GM13976 (cell line): ENCODE measurements around the gene KCNQ1.

Experiments
- DNase-seq: peaks from one replicate; pipeline ENCODE4 v3.0.0; 2012; ENCODE audit warnings: low spot score
- CTCF ChIP-seq: IDR thresholded peaks from 2 replicates; pipeline ENCODE4 v1.5.1; 2012; ENCODE audit warnings: borderline replicate concordance, mild to moderate bottlenecking; ENCODE audit not compliant: insufficient read depth; ENCODE audit errors: extremely low read depth, missing control alignments, control extremely low read depth
- in situ Hi-C: fragments of 300-500 bp; cut with MboI; formaldehyde crosslinking; loops from one replicate; pipeline ENCODE4 v1.12.0; 2022; ENCODE audit warnings: low sequenced_read_pairs, mixed read lengths, inconsistent platforms; ENCODE audit not compliant: unreplicated experiment

Gene KCNQ1

DNA sequence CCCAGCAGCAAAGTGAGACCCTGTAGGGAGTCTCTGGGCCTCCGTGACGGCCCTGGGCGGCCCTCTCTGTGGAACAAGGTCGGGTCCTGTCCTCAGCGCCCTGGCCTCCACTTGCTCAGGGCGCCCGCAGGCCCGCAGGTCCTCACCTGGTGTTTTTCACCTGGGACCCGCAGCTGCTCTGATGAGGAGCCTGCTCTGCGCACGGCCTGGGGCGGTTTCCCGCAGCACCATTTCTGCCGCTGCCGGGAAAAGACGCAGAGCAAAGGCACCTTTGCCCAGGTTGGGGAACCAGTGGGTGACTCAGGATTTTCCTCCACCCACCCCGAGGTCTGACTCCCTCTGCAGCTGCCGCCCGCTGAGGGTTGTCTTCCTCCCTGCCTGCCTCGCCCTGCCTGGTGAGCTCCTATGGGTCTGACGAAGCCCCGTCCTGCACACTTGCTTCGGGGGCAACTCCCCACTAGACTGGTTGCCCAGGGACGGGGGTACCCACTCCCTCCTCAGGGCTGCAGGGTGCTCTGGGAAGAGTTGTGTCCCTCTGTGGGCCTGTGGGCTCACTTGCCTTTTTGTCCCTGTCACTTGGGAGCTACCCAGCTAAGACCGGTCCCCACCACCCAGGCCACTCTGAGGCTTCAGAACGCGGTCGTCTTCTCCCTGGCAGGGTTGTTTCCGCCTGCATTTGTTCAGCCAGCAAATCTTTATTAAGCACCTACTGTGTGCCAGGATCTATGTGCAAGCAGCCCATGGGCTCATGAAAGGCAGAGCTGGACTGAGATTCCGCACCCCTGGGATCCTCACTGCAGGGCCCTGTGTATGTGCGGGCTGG is 89.5 kb downstream of the KCNQ1 start:
- DNase-seq: no peak
- no peak for TF ChIP-seq CTCF
- in situ Hi-C loops: loop anchor here (5.0 to 10.0 kb wide), 2 partner anchors 102 to 360 kb away; no protein-coding TSS in a partner anchor

DNA sequence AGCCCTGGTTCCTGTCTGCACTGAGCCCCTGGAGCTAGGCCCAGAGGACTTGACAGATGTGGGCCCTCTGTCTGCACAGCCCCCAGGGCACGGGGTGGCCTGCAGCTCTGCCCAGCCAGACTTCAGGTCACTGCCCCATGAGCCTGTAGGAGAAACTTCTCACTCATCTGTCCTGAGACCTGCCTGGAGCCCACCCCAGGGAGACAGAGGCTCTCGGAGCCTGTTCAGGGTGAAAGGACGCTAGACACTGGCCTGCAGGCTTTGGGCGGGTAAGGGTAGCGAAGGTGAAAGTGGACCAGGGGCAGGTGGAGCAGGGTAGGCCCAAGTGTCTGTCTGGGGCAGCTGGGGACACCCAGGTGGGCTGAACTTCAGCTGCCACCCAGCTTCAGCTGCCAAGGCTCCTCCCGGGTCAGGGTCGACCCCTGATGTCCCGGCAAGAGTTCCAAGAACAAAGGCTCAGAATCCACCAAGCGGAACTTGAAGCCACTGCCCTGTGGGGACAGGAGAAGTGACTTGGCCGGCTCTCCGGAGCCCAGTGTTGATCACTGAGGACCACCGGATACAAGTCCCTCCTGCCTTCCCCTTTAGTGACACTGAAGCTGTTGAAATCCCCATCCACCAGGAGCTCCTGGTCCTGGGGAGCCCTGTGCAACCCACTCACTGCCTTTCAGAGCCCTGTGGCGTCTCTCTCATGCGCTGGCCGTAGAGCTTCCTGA is 90.3 kb downstream of the KCNQ1 start:
- in situ Hi-C loops: loop anchor here (5.0 to 10.0 kb wide), 2 partner anchors 103 to 360 kb away; no protein-coding TSS in a partner anchor
- no peak for TF ChIP-seq CTCF
- DNase-seq: no peak

GRCh38 chr11:2535673-2536439 is 91.0 kb downstream of the KCNQ1 start:
- in situ Hi-C loops: loop anchor here (10.0 kb wide), 1 partner anchor 359 kb away; no protein-coding TSS in a partner anchor
- no peak for TF ChIP-seq CTCF

DNA sequence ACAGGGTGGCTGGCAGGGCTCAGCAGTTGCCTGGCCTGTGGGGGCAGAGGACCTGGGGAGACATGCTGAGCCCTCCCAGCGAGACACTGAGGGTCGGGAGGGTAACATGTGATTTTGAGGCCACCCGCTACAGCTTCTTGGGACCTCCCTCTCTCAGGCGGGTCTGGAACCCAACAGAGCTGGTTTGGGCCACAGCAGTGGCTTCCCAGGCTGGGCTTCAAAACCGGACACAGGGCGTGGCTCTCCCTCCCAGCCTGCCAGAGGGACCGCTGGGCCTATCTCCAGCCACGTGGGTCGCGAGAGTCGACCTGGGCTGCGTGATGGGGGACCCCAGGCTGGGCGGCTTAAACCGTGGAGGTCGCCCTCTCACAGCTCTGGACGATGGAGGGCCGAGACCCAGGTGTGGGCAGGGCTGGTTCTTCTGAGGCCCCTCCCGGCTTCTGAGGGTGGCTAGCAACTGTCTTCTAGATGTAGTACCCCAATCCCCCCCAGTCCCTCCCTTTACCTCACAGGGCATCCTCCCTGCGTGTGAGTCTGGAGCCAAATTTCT is 91.7 kb downstream of the KCNQ1 start:
- no peak for TF ChIP-seq CTCF
- in situ Hi-C loops: loop anchor here (10.0 kb wide), 1 partner anchor 358 kb away; no protein-coding TSS in a partner anchor
- no peak for DNase-seq

More at GRCh38 chr11:2535673-2536439, 91.0 kb downstream of the KCNQ1 start:
- no peak for DNase-seq

DNA sequence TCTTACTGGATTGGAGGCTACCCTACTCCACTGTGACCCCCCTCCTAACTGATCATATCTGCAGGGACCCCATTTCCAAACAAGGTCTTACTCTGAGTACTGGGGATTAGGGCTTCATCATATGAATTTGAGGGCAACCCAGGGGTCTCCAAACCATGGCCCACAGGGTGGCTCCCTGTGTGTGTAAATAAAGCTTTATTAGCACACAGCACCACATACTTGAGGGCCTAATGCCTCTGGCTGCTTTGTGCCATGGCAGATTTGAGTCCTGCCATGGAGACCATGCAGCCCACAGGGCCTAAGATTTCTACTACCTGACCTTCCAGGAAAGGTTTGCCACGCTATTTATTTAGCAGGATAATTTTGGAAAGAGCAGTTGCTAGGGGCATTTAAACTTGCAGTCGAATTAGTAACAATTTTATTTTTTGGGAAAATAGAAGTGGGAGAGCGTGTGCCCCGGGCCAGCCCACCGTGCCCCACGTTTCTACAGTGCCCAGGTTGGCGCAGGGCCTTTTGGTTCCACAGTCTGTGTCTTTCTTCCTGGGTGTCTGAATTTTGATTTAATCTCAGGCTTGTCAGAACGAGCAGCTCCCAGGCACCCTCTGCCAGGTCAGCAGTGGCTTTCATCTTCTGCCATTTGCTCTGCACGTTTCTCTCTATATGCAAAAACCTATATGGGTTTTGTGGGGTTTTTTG is 92.3 kb downstream of the KCNQ1 start:
- TF ChIP-seq CTCF: no peak
- DNase-seq: no peak
- in situ Hi-C loops: loop anchor here (10.0 kb wide), 1 partner anchor 358 kb away; no protein-coding TSS in a partner anchor
